HepG2 (cell line): ENCODE data around the gene AFDN. TPM values are rescaled to one million over a fixed set of nuclear protein-coding genes. Genes with fewer than 3 reads are reported as not detected.

Experiments used
- ATAC-seq: fragments of 200-7000 bp; cut with Tn5 transposase; 3 replicates; pipeline ENCODE4 v1.9.1; 2020; ENCODE audit warnings: mild to moderate bottlenecking, moderate library complexity
- BruUV-seq: library from RNA; stranded (reverse); fragments of 400-500 nt; replicated peaks from 2 replicates; lab custom pipeline; 2021; lab: Mats Ljungman, UMichigan
- CTCF ChIA-PET: fragments of 300-600 bp; formaldehyde crosslinking; extraction: SDS; loops from one replicate; lab custom pipeline; 2021; ENCODE audit warnings: low total read pairs, inconsistent platforms, low intra/inter-chr PET ratio; lab: Yijun Ruan, JAX
- POLR2A ChIA-PET: fragments of 350-600 bp; sonication (Branson Sonifier 250); formaldehyde crosslinking; loops from one replicate; lab custom pipeline; 2020; ENCODE audit warnings: antibody characterized with exemption, inconsistent platforms; lab: Yijun Ruan, JAX
- DNase-seq: peaks from one replicate; pipeline ENCODE4 v3.0.0-alpha.2; 2015; ENCODE audit warnings: low spot score
- FAIRE-seq: peaks from 3 replicates; lab custom pipeline; 2011; peaks lifted over from hg19 to GRCh38; lab: Jason Lieb, UNC
- H2AFZ ChIP-seq: one replicate; pipeline ENCODE4 v1.6.1; 2011; ENCODE audit warnings: low read length, inconsistent platforms
- H3K27ac ChIP-seq: fragments of 300-600 bp; 3 replicates; pipeline ENCODE4 v1.8.0; 2011; ENCODE audit warnings: mixed run types, mild to moderate bottlenecking, mixed read lengths, low read length, inconsistent platforms; ENCODE audit not compliant: insufficient read depth; ENCODE audit errors: extremely low read length
- H3K27me3 ChIP-seq, 2 experiments: fragments of 200-600 bp in 1 of 2; 2 replicates in 1 of 2; 3 replicates in 1 of 2; pipeline versions ENCODE4 v1.6.0 to v1.8.0; 2011; ENCODE audit warnings: low read length in 2 of 2, mild to moderate bottlenecking in 2 of 2, moderate library complexity in 2 of 2, inconsistent platforms in 1 of 2; ENCODE audit not compliant: insufficient read depth in 2 of 2, control insufficient read depth in 1 of 2
- H3K36me3 ChIP-seq, 2 experiments: fragments of 200-600 bp in 1 of 2; replicated peaks in 1 of 2; 2 replicates in 1 of 2; 3 replicates in 1 of 2; pipeline versions ENCODE4 v1.5.1 to v1.8.0; 2011; ENCODE audit warnings: low read length in 2 of 2, inconsistent platforms in 1 of 2; ENCODE audit not compliant: insufficient read depth in 2 of 2, control insufficient read depth in 1 of 2
- H3K4me1 ChIP-seq: 2 replicates; pipeline ENCODE4 v1.5.1; 2012; ENCODE audit warnings: low read length, inconsistent platforms; ENCODE audit not compliant: insufficient read depth
- H3K4me2 ChIP-seq: 2 replicates; pipeline ENCODE4 v1.6.0; 2011; ENCODE audit warnings: low read depth, low read length, inconsistent platforms
- H3K4me3 ChIP-seq, 3 experiments: fragments of 200-600 bp in 1 of 3; sonication (generic), shearing (Covaris generic) in 1 of 3; replicated peaks in 1 of 3; 2 replicates each; pipeline ENCODE4 v1.5.1; 2011 to 2016; ENCODE audit warnings: low read length in 3 of 3, inconsistent platforms in 2 of 3, low read depth in 2 of 3, mild to moderate bottlenecking in 2 of 3, control low read depth in 1 of 3, mixed read lengths in 1 of 3; ENCODE audit not compliant: insufficient read depth in 1 of 3
- H3K79me2 ChIP-seq: one replicate; pipeline ENCODE4 v1.6.1; 2011; ENCODE audit warnings: low read length, inconsistent platforms; ENCODE audit not compliant: insufficient read depth
- H3K9ac ChIP-seq: 2 replicates; pipeline ENCODE4 v1.6.0; 2011; ENCODE audit warnings: mild to moderate bottlenecking, low read depth, low read length, inconsistent platforms; ENCODE audit not compliant: insufficient read depth
- H3K9me3 ChIP-seq: 2 replicates; pipeline ENCODE4 v1.5.1; 2012; ENCODE audit warnings: mild to moderate bottlenecking, low read length
- H4K20me1 ChIP-seq: 2 replicates; pipeline ENCODE4 v1.6.0; 2011; ENCODE audit warnings: inconsistent platforms, mild to moderate bottlenecking, low read length, moderate library complexity; ENCODE audit not compliant: insufficient read depth
- HOXA5 ChIP-seq: sonication (generic); formaldehyde crosslinking; IDR thresholded peaks from 2 replicates; pipeline ENCODE4 v1.4.0; 2020; ENCODE audit warnings: missing genetic modification reagents
- KMT2B ChIP-seq: IDR thresholded peaks from 2 replicates; pipeline ENCODE4 v1.6.1; 2016; ENCODE audit warnings: missing genetic modification reagents, missing compliant biosample characterization
- PHF20 ChIP-seq: sonication (generic); formaldehyde crosslinking; IDR thresholded peaks from 2 replicates; pipeline ENCODE4 v1.5.0; 2020; ENCODE audit warnings: mild to moderate bottlenecking, missing genetic modification reagents
- PHF21A ChIP-seq: sonication (generic); formaldehyde crosslinking; IDR thresholded peaks from 2 replicates; pipeline ENCODE4 v1.5.0; 2020; ENCODE audit warnings: mild to moderate bottlenecking, missing genetic modification reagents
- RARA ChIP-seq: IDR thresholded peaks from 2 replicates; pipeline ENCODE4 v1.6.1; 2016; ENCODE audit warnings: missing genetic modification reagents, missing compliant biosample characterization
- RBAK ChIP-seq: sonication (generic); formaldehyde crosslinking; IDR thresholded peaks from 2 replicates; pipeline ENCODE4 v1.5.1; 2020; ENCODE audit warnings: mild to moderate bottlenecking, missing genetic modification reagents
- XRCC5 ChIP-seq: fragments of 200-400 bp; formaldehyde crosslinking; optimal IDR thresholded peaks from 2 replicates; pipeline ENCODE3; 2017; ENCODE audit warnings: mild to moderate bottlenecking, low read length
- ZBTB1 ChIP-seq: sonication (generic); formaldehyde crosslinking; IDR thresholded peaks from 2 replicates; pipeline ENCODE4 v1.4.0; 2020; ENCODE audit warnings: missing genetic modification reagents, borderline replicate concordance
- ZFP90 ChIP-seq: sonication (generic); formaldehyde crosslinking; IDR thresholded peaks from 2 replicates; pipeline ENCODE4 v1.8.0; 2022; ENCODE audit warnings: missing genetic modification reagents, mild to moderate bottlenecking, inconsistent platforms, borderline replicate concordance
- ZNF501 ChIP-seq: sonication (generic); formaldehyde crosslinking; IDR thresholded peaks from 2 replicates; pipeline ENCODE4 v1.5.1; 2020; ENCODE audit warnings: mild to moderate bottlenecking, moderate library complexity, missing genetic modification reagents
- WGBS: methylation state at CpG from one replicate; pipeline ENCODE4 v1.1.6; 2017; ENCODE audit warnings: low lambda C conversion rate; 5-methylcytosine and 5-hydroxymethylcytosine counted together
- in situ Hi-C: cut with HindIII; loops from 2 replicates; pipeline ENCODE4 v1.10.0; 2017; ENCODE audit warnings: low pct_unique_long_range_greater_than_20kb; ENCODE audit not compliant: extremely low pct_ligation_motif_present
- intact Hi-C: fragments of 100-400 bp; cut with micrococcal nuclease; formaldehyde crosslinking; loops from one replicate; pipeline ENCODE4 v1.10.0; 2022; ENCODE audit not compliant: unreplicated experiment
- polyA plus RNA-seq, 8 experiments: library from polyadenylated mRNA; depleted of rRNA in 3 of 8; stranded (reverse) in 7 of 8; unstranded in 1 of 8; fragments of >200 nt; fragmentation: Illumina TruSeq in 4 of 8; extraction: Trizol in 4 of 8; gene quantifications; 2 replicates each; pipeline versions ENCODE4 v1.2.1 to v1.2.3, GENCODE V29; 2011 to 2016; ENCODE audit warnings: low read depth in 4 of 8, missing spikeins in 1 of 8, mixed read lengths in 1 of 8; ENCODE audit not compliant: insufficient read depth in 1 of 8
- total RNA-seq, 5 experiments: library from RNA; depleted of rRNA; stranded (reverse); fragments of >200 nt; fragmentation: Illumina TruSeq; extraction: Trizol; gene quantifications; 2 replicates each; pipeline ENCODE4 v1.2.3, GENCODE V29; 2016; ENCODE audit warnings: low read depth in 1 of 5
- TF ChIP-seq, protein P1 (sequence below): sonication (generic); formaldehyde crosslinking; IDR thresholded peaks from 2 replicates; pipeline ENCODE4 v1.4.0; 2020; ENCODE audit warnings: missing genetic modification reagents, borderline replicate concordance
- TF ChIP-seq, protein P2 (sequence below): fragments of 450-650 bp; IDR thresholded peaks from 2 replicates; pipeline ENCODE4 v1.6.1; 2017
- TF ChIP-seq, protein P3 (sequence below): IDR thresholded peaks from 2 replicates; pipeline ENCODE4 v1.6.1; 2016; ENCODE audit warnings: low read depth
- TF ChIP-seq, protein P4 (sequence below): sonication (generic); formaldehyde crosslinking; IDR thresholded peaks from 2 replicates; pipeline ENCODE4 v1.4.0; 2020; ENCODE audit warnings: missing genetic modification reagents

Gene AFDN
- total and polyA plus RNA-seq, 2 of the 13 experiments (the other 11 are each of a cell fraction or from before 2014, with no cell fraction given): 136 to 151 TPM

DNA sequence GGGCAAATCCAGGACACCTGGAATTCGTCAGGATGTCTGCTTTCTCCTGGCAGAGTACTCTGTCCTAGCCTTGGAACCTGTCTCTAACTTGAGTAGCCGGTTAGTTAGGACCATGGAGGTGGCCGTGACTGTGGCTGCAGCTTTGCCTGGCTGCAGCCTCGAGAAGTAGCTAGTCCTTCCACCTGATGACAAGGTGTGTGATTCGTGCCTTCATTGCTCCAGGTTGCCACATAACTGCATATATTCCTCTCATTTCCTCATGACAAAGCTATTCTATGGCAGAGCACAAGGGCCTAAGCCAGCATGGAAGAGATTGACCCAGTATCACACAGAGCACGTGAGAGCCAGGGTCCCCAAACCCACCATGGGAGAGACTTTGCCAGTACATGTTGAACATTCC is 130.9 kb downstream of the AFDN start:
- Histone ChIP-seq H3K79me2 (peaks cover 19% of the 10 kb centered on the region), H3K4me1 (peaks cover 51% of the 10 kb centered on the region), H3K27me3 (no peaks in the 10 kb centered on the region), H3K27ac (no peak overlapping the region), H3K9ac (no peak overlapping the region), H3K4me3 (no peak overlapping the region), H2AFZ (no peak overlapping the region), H3K36me3 (peaks cover 15 to 41% of the 10 kb centered on the region in 2 experiments), H4K20me1 (no peaks in the 10 kb centered on the region), H3K4me2 (no peak overlapping the region), H3K9me3 (no peaks in the 10 kb centered on the region)
- CTCF ChIA-PET: no interaction called here
- TF ChIP-seq ZNF501 (CRISPR knock-in tag): peak; percentile 11; the same call in 1 of the 2 replicates
- TF ChIP-seq, protein P1, sequence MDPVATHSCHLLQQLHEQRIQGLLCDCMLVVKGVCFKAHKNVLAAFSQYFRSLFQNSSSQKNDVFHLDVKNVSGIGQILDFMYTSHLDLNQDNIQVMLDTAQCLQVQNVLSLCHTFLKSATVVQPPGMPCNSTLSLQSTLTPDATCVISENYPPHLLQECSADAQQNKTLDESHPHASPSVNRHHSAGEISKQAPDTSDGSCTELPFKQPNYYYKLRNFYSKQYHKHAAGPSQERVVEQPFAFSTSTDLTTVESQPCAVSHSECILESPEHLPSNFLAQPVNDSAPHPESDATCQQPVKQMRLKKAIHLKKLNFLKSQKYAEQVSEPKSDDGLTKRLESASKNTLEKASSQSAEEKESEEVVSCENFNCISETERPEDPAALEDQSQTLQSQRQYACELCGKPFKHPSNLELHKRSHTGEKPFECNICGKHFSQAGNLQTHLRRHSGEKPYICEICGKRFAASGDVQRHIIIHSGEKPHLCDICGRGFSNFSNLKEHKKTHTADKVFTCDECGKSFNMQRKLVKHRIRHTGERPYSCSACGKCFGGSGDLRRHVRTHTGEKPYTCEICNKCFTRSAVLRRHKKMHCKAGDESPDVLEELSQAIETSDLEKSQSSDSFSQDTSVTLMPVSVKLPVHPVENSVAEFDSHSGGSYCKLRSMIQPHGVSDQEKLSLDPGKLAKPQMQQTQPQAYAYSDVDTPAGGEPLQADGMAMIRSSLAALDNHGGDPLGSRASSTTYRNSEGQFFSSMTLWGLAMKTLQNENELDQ (CRISPR knock-in tag): no peak
- TF ChIP-seq, protein P2, sequence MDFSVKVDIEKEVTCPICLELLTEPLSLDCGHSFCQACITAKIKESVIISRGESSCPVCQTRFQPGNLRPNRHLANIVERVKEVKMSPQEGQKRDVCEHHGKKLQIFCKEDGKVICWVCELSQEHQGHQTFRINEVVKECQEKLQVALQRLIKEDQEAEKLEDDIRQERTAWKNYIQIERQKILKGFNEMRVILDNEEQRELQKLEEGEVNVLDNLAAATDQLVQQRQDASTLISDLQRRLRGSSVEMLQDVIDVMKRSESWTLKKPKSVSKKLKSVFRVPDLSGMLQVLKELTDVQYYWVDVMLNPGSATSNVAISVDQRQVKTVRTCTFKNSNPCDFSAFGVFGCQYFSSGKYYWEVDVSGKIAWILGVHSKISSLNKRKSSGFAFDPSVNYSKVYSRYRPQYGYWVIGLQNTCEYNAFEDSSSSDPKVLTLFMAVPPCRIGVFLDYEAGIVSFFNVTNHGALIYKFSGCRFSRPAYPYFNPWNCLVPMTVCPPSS: no peak
- TF ChIP-seq RARA (CRISPR knock-in tag): no peak
- 0 out of 2 replicates have a peak, but pooled peaks have one; percentile 15 for TF ChIP-seq PHF20 (CRISPR knock-in tag)
- TF ChIP-seq ZBTB1 (CRISPR knock-in tag): no peak
- TF ChIP-seq, protein P3, sequence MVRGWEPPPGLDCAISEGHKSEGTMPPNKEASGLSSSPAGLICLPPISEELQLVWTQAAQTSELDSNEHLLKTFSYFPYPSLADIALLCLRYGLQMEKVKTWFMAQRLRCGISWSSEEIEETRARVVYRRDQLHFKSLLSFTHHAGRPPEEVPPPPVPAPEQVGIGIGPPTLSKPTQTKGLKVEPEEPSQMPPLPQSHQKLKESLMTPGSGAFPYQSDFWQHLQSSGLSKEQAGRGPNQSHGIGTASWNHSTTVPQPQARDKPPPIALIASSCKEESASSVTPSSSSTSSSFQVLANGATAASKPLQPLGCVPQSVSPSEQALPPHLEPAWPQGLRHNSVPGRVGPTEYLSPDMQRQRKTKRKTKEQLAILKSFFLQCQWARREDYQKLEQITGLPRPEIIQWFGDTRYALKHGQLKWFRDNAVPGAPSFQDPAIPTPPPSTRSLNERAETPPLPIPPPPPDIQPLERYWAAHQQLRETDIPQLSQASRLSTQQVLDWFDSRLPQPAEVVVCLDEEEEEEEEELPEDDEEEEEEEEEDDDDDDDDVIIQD (CRISPR knock-in tag): no peak
- no peak for TF ChIP-seq RBAK (CRISPR knock-in tag)
- TF ChIP-seq PHF21A: 0 out of 2 replicates have a peak, but pooled peaks have one; percentile 9
- TF ChIP-seq, protein P4, sequence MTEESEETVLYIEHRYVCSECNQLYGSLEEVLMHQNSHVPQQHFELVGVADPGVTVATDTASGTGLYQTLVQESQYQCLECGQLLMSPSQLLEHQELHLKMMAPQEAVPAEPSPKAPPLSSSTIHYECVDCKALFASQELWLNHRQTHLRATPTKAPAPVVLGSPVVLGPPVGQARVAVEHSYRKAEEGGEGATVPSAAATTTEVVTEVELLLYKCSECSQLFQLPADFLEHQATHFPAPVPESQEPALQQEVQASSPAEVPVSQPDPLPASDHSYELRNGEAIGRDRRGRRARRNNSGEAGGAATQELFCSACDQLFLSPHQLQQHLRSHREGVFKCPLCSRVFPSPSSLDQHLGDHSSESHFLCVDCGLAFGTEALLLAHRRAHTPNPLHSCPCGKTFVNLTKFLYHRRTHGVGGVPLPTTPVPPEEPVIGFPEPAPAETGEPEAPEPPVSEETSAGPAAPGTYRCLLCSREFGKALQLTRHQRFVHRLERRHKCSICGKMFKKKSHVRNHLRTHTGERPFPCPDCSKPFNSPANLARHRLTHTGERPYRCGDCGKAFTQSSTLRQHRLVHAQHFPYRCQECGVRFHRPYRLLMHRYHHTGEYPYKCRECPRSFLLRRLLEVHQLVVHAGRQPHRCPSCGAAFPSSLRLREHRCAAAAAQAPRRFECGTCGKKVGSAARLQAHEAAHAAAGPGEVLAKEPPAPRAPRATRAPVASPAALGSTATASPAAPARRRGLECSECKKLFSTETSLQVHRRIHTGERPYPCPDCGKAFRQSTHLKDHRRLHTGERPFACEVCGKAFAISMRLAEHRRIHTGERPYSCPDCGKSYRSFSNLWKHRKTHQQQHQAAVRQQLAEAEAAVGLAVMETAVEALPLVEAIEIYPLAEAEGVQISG (CRISPR knock-in tag): peak; percentile 3; the same call in 1 of the 2 replicates
- no peak for TF ChIP-seq KMT2B (CRISPR knock-in tag)
- TF ChIP-seq HOXA5 (CRISPR knock-in tag): no peak
- TF ChIP-seq ZFP90 (CRISPR knock-in tag): no peak
- TF ChIP-seq XRCC5: no peak
- POLR2A ChIA-PET: no interaction called here
- DNase-seq (no peak), ATAC-seq (no peak; the same call in 1 of the 3 replicates), FAIRE-seq (no peak)
- intact Hi-C loops (no loop called here), in situ Hi-C loops (no loop called here)
- BruUV-seq: no TSS peak
- WGBS: 95% methylated on average over 5 of the region's 6 CpGs
